Breast epithelium (tissue), 4 donors: Measurements from ENCODE around the gene SWI5. TPM values are rescaled to one million over a fixed set of nuclear protein-coding genes. Genes with fewer than 3 reads are reported as not detected.
"Not testable (repeated sequence)": the region's sequence is repeated elsewhere in the genome, so short reads cannot be mapped to it uniquely, and the experiment has no call there.

Source experiments
- DNase-seq, 2 donors: peaks; one replicate each; pipeline ENCODE4 v3.0.0-alpha.2; 2019; ENCODE audit warnings: low spot score in 2 of 2
- H3K27ac ChIP-seq, 2 donors: fragments of 200-600 bp; sonication (generic) in 1 of 2; one replicate each; pipeline ENCODE4 v1.5.1; 2016 to 2019; ENCODE audit warnings: mild to moderate bottlenecking in 1 of 2
- H3K27me3 ChIP-seq, 2 donors: fragments of 200-600 bp; sonication (generic) in 1 of 2; one replicate each; pipeline versions ENCODE4 v1.5.1 to v1.6.0; 2017 to 2019; ENCODE audit warnings: control low read depth in 1 of 2, mild to moderate bottlenecking in 1 of 2
- H3K36me3 ChIP-seq: fragments of 200-600 bp; one replicate; pipeline ENCODE4 v1.5.1; 2019
- H3K4me1 ChIP-seq, 2 donors: fragments of 200-600 bp; sonication (generic); one replicate each; pipeline ENCODE4 v1.5.1; 2016 to 2019; ENCODE audit warnings: control low read depth in 1 of 2
- H3K4me3 ChIP-seq, 3 donors: fragments of 200-600 bp; sonication (generic); 1 replicate in 2 of 3; 2 replicates in 1 of 3; pipeline ENCODE4 v1.5.1; 2016 to 2019; ENCODE audit warnings: mild to moderate bottlenecking in 3 of 3, moderate library complexity in 2 of 3
- H3K9me3 ChIP-seq, 2 donors: fragments of 200-600 bp; sonication (generic) in 1 of 2; one replicate each; pipeline ENCODE4 v1.5.1; 2016 to 2019; ENCODE audit warnings: control low read depth in 1 of 2
- CTCF ChIP-seq, 3 donors: fragments of 450-650 bp; IDR thresholded peaks; one replicate each; pipeline ENCODE4 v1.5.1; 2016 to 2017; ENCODE audit warnings: antibody characterized with exemption in 3 of 3, mild to moderate bottlenecking in 3 of 3, moderate library complexity in 3 of 3
- POLR2A ChIP-seq: fragments of 450-650 bp; IDR thresholded peaks from one replicate; pipeline ENCODE4 v1.6.1; 2016; ENCODE audit warnings: antibody characterized with exemption, mild to moderate bottlenecking, moderate library complexity
- POLR2AphosphoS5 ChIP-seq, 3 donors: sonication (generic); formaldehyde crosslinking; IDR thresholded peaks; one replicate each; pipeline ENCODE4 v1.6.1; 2017; ENCODE audit warnings: antibody characterized with exemption in 3 of 3
- intact Hi-C: fragments of 100-400 bp; cut with DNase I; formaldehyde crosslinking; loops from one replicate; pipeline ENCODE4 v1.15.1; 2023; ENCODE audit warnings: low total_unique reads
- total RNA-seq, 3 donors: library from RNA; depleted of rRNA; stranded (reverse); fragments of >200 nt; gene quantifications; one replicate each; pipeline ENCODE4 v1.1.0, GENCODE V29; 2016

Gene SWI5
- total RNA-seq = 10 to 100 TPM; 25.8 to 39.7 (median 31.4) TPM

GRCh38 chr9:128276008-128276573 lies at the start of gene SWI5:
Gene SWI5 (plus strand): TSS chr9:128276276.
- DNase-seq = peak; percentile 99 to 100
- TF ChIP-seq POLR2A (peak; percentile 98), POLR2AphosphoS5 (IDR thresholded peaks at IDR 0.05) (peak; percentile 73 to 94 (median 93)), CTCF (IDR thresholded peaks at IDR 0.05) (no peak)
- Histone ChIP-seq H3K36me3 (no peaks in the 10 kb centered on the region), H3K27me3 (no peaks in the 10 kb centered on the region), H3K9me3 (no peaks in the 10 kb centered on the region), H3K4me1 (peaks cover 0 to 10% of the 10 kb centered on the region in 2 donors), H3K27ac (peak within 1 kb of the TSS; percentile 95 to 97), H3K4me3 (peak within 1 kb of the TSS; percentile 76 to 95 (median 94))
- intact Hi-C loops = loop anchor here (5.0 kb wide), 1 partner anchor 1951 kb away; no protein-coding TSS in a partner anchor

- Histone ChIP-seq H3K4me3 (no peak overlapping the region), H3K27me3 (no peaks in the 10 kb centered on the region), H3K4me1 (no peaks in the 10 kb centered on the region), H3K36me3 (no peaks in the 10 kb centered on the region), H3K9me3 (no peaks in the 10 kb centered on the region), H3K27ac (peak overlapping the region in 1 of 2 donors; percentile 25)
- DNase-seq = no peak
- TF ChIP-seq CTCF (IDR thresholded peaks at IDR 0.05) (no peak), POLR2A (no peak), POLR2AphosphoS5 (IDR thresholded peaks at IDR 0.05) (no peak)
- intact Hi-C loops = no loop called here
These were observed 49.7 kb upstream of the SWI5 start for GRCh38 chr9:128226412-128226801.

- H3K9me3 ChIP-seq, H3K4me1 ChIP-seq, H3K27ac ChIP-seq, H3K4me3 ChIP-seq, DNase-seq, H3K27me3 ChIP-seq, intact Hi-C loops, H3K36me3 ChIP-seq: not testable (repeated sequence)
These were observed 45.2 kb upstream of the SWI5 start for GRCh38 chr9:128230897-128231296.

GRCh38 chr9:128231638-128232527 lies 44.2 kb upstream of the SWI5 start:
- Histone ChIP-seq H3K36me3 (no peaks in the 10 kb centered on the region), H3K27me3 (no peaks in the 10 kb centered on the region), H3K4me1 (no peaks in the 10 kb centered on the region), H3K9me3 (no peaks in the 10 kb centered on the region), H3K27ac (peak overlapping the region in 1 of 2 donors; percentile 63), H3K4me3 (no peak overlapping the region)
- no peak for DNase-seq
- intact Hi-C loops = no loop called here
- TF ChIP-seq POLR2AphosphoS5 (IDR thresholded peaks at IDR 0.05) (peak in 2 of 3 donors; percentile 26 to 35), POLR2A (no peak)

GRCh38 chr9:128232528-128233428 lies 43.3 kb upstream of the SWI5 start:
- no peaks in the 10 kb centered on the region for H3K36me3 ChIP-seq
- H3K27ac ChIP-seq = peak overlapping the region in 1 of 2 donors; percentile 63
- TF ChIP-seq POLR2AphosphoS5 (IDR thresholded peaks at IDR 0.05) = no peak
- no peak for TF ChIP-seq CTCF (IDR thresholded peaks at IDR 0.05)
- TF ChIP-seq POLR2A = no peak
- no peak for DNase-seq
- no peak overlapping the region for H3K4me3 ChIP-seq
- H3K4me1 ChIP-seq = no peaks in the 10 kb centered on the region
- H3K9me3 ChIP-seq = no peaks in the 10 kb centered on the region
- no peaks in the 10 kb centered on the region for H3K27me3 ChIP-seq
- intact Hi-C loops = no loop called here
